Measurements from ENCODE around the gene SLK.

Gene SLK

GRCh38 chr10:104029521-104029860 lies 62.6 kb downstream of the SLK start:
- H3K27ac ChIP-seq = no peak overlapping the region
- TF ChIP-seq ZFX (IDR thresholded peaks at IDR 0.05; ENCODE audit: borderline replicate concordance) (no peak), CTCF (IDR thresholded peaks at IDR 0.05) (no peak)

- no peak overlapping the region for H3K27ac ChIP-seq
- TF ChIP-seq ZFX (IDR thresholded peaks at IDR 0.05; ENCODE audit: borderline replicate concordance) (no peak), CTCF (IDR thresholded peaks at IDR 0.05) (no peak)
Measured at GRCh38 chr10:104031631-104032030, 64.7 kb downstream of the SLK start.

GRCh38 chr10:104032144-104032775 lies 65.3 kb downstream of the SLK start:
- TF ChIP-seq CTCF (IDR thresholded peaks at IDR 0.05) = no peak
- H3K27ac ChIP-seq = no peak overlapping the region

GRCh38 chr10:104033401-104033930 lies 66.5 kb downstream of the SLK start:
- no peak overlapping the region for H3K27ac ChIP-seq
- TF ChIP-seq CTCF (IDR thresholded peaks at IDR 0.05) (no peak), ZFX (IDR thresholded peaks at IDR 0.05; ENCODE audit: borderline replicate concordance) (no peak)

- H3K27ac ChIP-seq = no peak overlapping the region
- TF ChIP-seq CTCF (IDR thresholded peaks at IDR 0.05) = no peak
Measured at GRCh38 chr10:104033966-104034365, 67.0 kb downstream of the SLK start.

- TF ChIP-seq CTCF (IDR thresholded peaks at IDR 0.05) (no peak), ZFX (IDR thresholded peaks at IDR 0.05; ENCODE audit: borderline replicate concordance) (no peak)
- H3K27ac ChIP-seq = no peak overlapping the region
Measured at GRCh38 chr10:104034401-104035193, 67.7 kb downstream of the SLK start.

Measured in 22Rv1 (cell line).